HEK293 (cell line): Measurements from ENCODE around the gene DLG2.

ENCODE experiments used
- CTCF ChIA-PET: fragments of 350-600 bp; formaldehyde crosslinking; extraction: SDS; loops from one replicate; lab custom pipeline; 2021; ENCODE audit warnings: antibody characterized with exemption; lab: Yijun Ruan, JAX
- POLR2A ChIA-PET: fragments of 300-600 bp; formaldehyde crosslinking; extraction: SDS; loops from one replicate; lab custom pipeline; 2020; ENCODE audit warnings: antibody characterized with exemption, inconsistent platforms; lab: Yijun Ruan, JAX
- H3K27ac ChIP-seq: fragments of 200-500 bp; sonication (Bioruptor generic); 2 replicates; pipeline ENCODE4 v1.5.1; 2014; ENCODE audit warnings: low read depth, low read length, control low read depth, inconsistent platforms; ENCODE audit errors: extremely low read depth
- H3K36me3 ChIP-seq, 2 experiments: fragments of 200-500 bp in 1 of 2; sonication (Bioruptor generic) in 1 of 2; 1 replicate in 1 of 2; 2 replicates in 1 of 2; pipeline ENCODE4 v1.5.1; 2014 to 2017; ENCODE audit warnings: inconsistent platforms in 2 of 2, low read length in 2 of 2; ENCODE audit not compliant: control insufficient read depth in 2 of 2, insufficient read depth in 1 of 2
- H3K4me1 ChIP-seq: fragments of 200-500 bp; sonication (Bioruptor generic); 2 replicates; pipeline ENCODE4 v1.5.1; 2014; ENCODE audit warnings: mild to moderate bottlenecking, low read length, inconsistent platforms; ENCODE audit not compliant: control insufficient read depth, insufficient read depth
- H3K4me3 ChIP-seq: 2 replicates; pipeline ENCODE4 v1.5.1; 2011; ENCODE audit warnings: low read depth, mild to moderate bottlenecking, control low read depth, low read length, moderate library complexity
- H3K9me3 ChIP-seq: fragments of 200-500 bp; sonication (Bioruptor generic); 2 replicates; pipeline ENCODE4 v1.5.1; 2014; ENCODE audit warnings: low read depth, low read length, inconsistent platforms; ENCODE audit not compliant: control insufficient read depth, insufficient read depth
- GLI4 ChIP-seq: fragments of 450-650 bp; formaldehyde crosslinking; IDR thresholded peaks from 2 replicates; pipeline ENCODE4 v1.5.1; 2016; ENCODE audit warnings: missing biosample characterization, missing genetic modification characterization
- MYNN ChIP-seq: fragments of 450-650 bp; formaldehyde crosslinking; IDR thresholded peaks from 2 replicates; pipeline ENCODE4 v1.5.1; 2016; ENCODE audit warnings: missing biosample characterization, missing genetic modification characterization, borderline replicate concordance
- OVOL3 ChIP-seq: fragments of 450-650 bp; formaldehyde crosslinking; IDR thresholded peaks from 2 replicates; pipeline ENCODE4 v1.5.1; 2016; ENCODE audit warnings: missing biosample characterization, missing genetic modification characterization
- SCRT2 ChIP-seq: fragments of 450-650 bp; formaldehyde crosslinking; IDR thresholded peaks from 2 replicates; pipeline ENCODE4 v1.5.1; 2016; ENCODE audit warnings: missing biosample characterization, missing genetic modification characterization
- SP2 ChIP-seq: fragments of 450-650 bp; formaldehyde crosslinking; IDR thresholded peaks from 2 replicates; pipeline ENCODE4 v1.5.1; 2016; ENCODE audit warnings: missing biosample characterization, missing genetic modification characterization
- SP7 ChIP-seq: fragments of 450-650 bp; formaldehyde crosslinking; IDR thresholded peaks from 2 replicates; pipeline ENCODE4 v1.5.1; 2016; ENCODE audit warnings: missing biosample characterization, missing genetic modification characterization
- ZBTB20 ChIP-seq: fragments of 450-650 bp; formaldehyde crosslinking; IDR thresholded peaks from 2 replicates; pipeline ENCODE4 v1.5.1; 2016; ENCODE audit warnings: missing biosample characterization, missing genetic modification characterization
- ZFHX2 ChIP-seq: fragments of 450-650 bp; formaldehyde crosslinking; conservative IDR thresholded peaks from 2 replicates; pipeline ENCODE4 v1.5.1; 2016; ENCODE audit warnings: missing biosample characterization, missing genetic modification characterization
- ZFP37 ChIP-seq: fragments of 450-650 bp; formaldehyde crosslinking; IDR thresholded peaks from 2 replicates; pipeline ENCODE4 v1.5.1; 2016; ENCODE audit warnings: missing biosample characterization, missing genetic modification characterization
- ZNF121 ChIP-seq: fragments of 450-650 bp; formaldehyde crosslinking; IDR thresholded peaks from 2 replicates; pipeline ENCODE4 v1.5.1; 2016; ENCODE audit warnings: missing biosample characterization, missing genetic modification characterization
- ZNF169 ChIP-seq: fragments of 450-650 bp; formaldehyde crosslinking; IDR thresholded peaks from 2 replicates; pipeline ENCODE4 v1.5.1; 2016; ENCODE audit warnings: missing biosample characterization, missing genetic modification characterization
- ZNF239 ChIP-seq: fragments of 450-650 bp; formaldehyde crosslinking; IDR thresholded peaks from 2 replicates; pipeline ENCODE4 v1.5.1; 2016; ENCODE audit warnings: missing biosample characterization, missing genetic modification characterization
- ZNF335 ChIP-seq: fragments of 450-650 bp; formaldehyde crosslinking; conservative IDR thresholded peaks from 2 replicates; pipeline ENCODE4 v1.5.1; 2016; ENCODE audit warnings: missing biosample characterization, missing genetic modification characterization
- ZNF394 ChIP-seq: fragments of 450-650 bp; formaldehyde crosslinking; IDR thresholded peaks from 2 replicates; pipeline ENCODE4 v1.5.1; 2016; ENCODE audit warnings: missing biosample characterization, missing genetic modification characterization, mild to moderate bottlenecking, moderate library complexity, borderline replicate concordance
- ZNF530 ChIP-seq: fragments of 450-650 bp; formaldehyde crosslinking; IDR thresholded peaks from 2 replicates; pipeline ENCODE4 v1.5.1; 2016; ENCODE audit warnings: low read depth, missing biosample characterization, missing genetic modification characterization
- ZNF558 ChIP-seq: fragments of 450-650 bp; formaldehyde crosslinking; IDR thresholded peaks from 2 replicates; pipeline ENCODE4 v1.5.1; 2016; ENCODE audit warnings: missing biosample characterization, missing genetic modification characterization
- ZNF610 ChIP-seq: fragments of 450-650 bp; formaldehyde crosslinking; IDR thresholded peaks from 2 replicates; pipeline ENCODE4 v1.5.1; 2016; ENCODE audit warnings: missing biosample characterization, missing genetic modification characterization, borderline replicate concordance
- ZNF664 ChIP-seq: fragments of 450-650 bp; formaldehyde crosslinking; IDR thresholded peaks from 2 replicates; pipeline ENCODE4 v1.5.1; 2016; ENCODE audit warnings: missing biosample characterization, missing genetic modification characterization
- ZNF677 ChIP-seq: fragments of 450-650 bp; IDR thresholded peaks from 2 replicates; pipeline ENCODE4 v1.5.0; 2018; ENCODE audit warnings: missing biosample characterization, mild to moderate bottlenecking, missing genetic modification characterization, moderate library complexity
- ZNF701 ChIP-seq: fragments of 450-650 bp; formaldehyde crosslinking; IDR thresholded peaks from 2 replicates; pipeline ENCODE4 v1.5.1; 2016; ENCODE audit warnings: missing biosample characterization, missing genetic modification characterization
- ZNF747 ChIP-seq: fragments of 450-650 bp; formaldehyde crosslinking; IDR thresholded peaks from 2 replicates; pipeline ENCODE4 v1.5.1; 2016; ENCODE audit warnings: missing biosample characterization, missing genetic modification characterization
- ZNF785 ChIP-seq: fragments of 450-650 bp; formaldehyde crosslinking; IDR thresholded peaks from 2 replicates; pipeline ENCODE4 v1.5.1; 2016; ENCODE audit warnings: missing biosample characterization, missing genetic modification characterization
- ZNF792 ChIP-seq: fragments of 450-650 bp; formaldehyde crosslinking; IDR thresholded peaks from 2 replicates; pipeline ENCODE4 v1.5.1; 2016; ENCODE audit warnings: missing biosample characterization, missing genetic modification characterization
- TF ChIP-seq, protein P1 (sequence below): fragments of 450-650 bp; formaldehyde crosslinking; IDR thresholded peaks from 2 replicates; pipeline ENCODE4 v1.5.1; 2016; ENCODE audit warnings: missing biosample characterization, missing genetic modification characterization
- TF ChIP-seq, protein P2 (sequence below): fragments of 450-650 bp; formaldehyde crosslinking; IDR thresholded peaks from 2 replicates; pipeline ENCODE4 v1.5.1; 2016; ENCODE audit warnings: missing biosample characterization, missing genetic modification characterization
- TF ChIP-seq, protein P3 (sequence below): sonication (generic); formaldehyde crosslinking; IDR thresholded peaks from 2 replicates; pipeline ENCODE4 v1.8.1; 2022; ENCODE audit warnings: mild to moderate bottlenecking, moderate library complexity, missing genetic modification reagents
- TF ChIP-seq, protein P4 (sequence below): fragments of 450-650 bp; formaldehyde crosslinking; IDR thresholded peaks from 2 replicates; pipeline ENCODE4 v1.5.1; 2016; ENCODE audit warnings: missing biosample characterization, missing genetic modification characterization

The DLG2 gene

GRCh38 chr11:84022695-84023094, 1604.4 kb downstream of the DLG2 start:
- H3K27ac ChIP-seq: no peak overlapping the region
- TF ChIP-seq ZNF239 (tag by site-specific recombination): no peak
- no peak for TF ChIP-seq ZNF785 (tag by site-specific recombination)
- no peak for TF ChIP-seq ZBTB20
- no peak for TF ChIP-seq ZNF558 (tag by site-specific recombination)
- no peak for TF ChIP-seq SCRT2 (tag by site-specific recombination)
- TF ChIP-seq ZNF335 (tag by site-specific recombination): no peak
- no peak for TF ChIP-seq SP7 (tag by site-specific recombination)
- TF ChIP-seq, protein P1, sequence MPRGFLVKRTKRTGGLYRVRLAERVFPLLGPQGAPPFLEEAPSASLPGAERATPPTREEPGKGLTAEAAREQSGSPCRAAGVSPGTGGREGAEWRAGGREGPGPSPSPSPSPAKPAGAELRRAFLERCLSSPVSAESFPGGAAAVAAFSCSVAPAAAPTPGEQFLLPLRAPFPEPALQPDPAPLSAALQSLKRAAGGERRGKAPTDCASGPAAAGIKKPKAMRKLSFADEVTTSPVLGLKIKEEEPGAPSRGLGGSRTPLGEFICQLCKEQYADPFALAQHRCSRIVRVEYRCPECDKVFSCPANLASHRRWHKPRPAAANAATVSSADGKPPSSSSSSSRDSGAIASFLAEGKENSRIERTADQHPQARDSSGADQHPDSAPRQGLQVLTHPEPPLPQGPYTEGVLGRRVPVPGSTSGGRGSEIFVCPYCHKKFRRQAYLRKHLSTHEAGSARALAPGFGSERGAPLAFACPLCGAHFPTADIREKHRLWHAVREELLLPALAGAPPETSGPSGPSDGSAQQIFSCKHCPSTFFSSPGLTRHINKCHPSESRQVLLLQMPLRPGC (tag by site-specific recombination): no peak
- TF ChIP-seq ZNF664: no peak
- no peaks in the 10 kb centered on the region for H3K36me3 ChIP-seq
- CTCF ChIA-PET: no interaction called here
- no peaks in the 10 kb centered on the region for H3K9me3 ChIP-seq
- H3K4me3 ChIP-seq: no peak overlapping the region
- H3K4me1 ChIP-seq: no peaks in the 10 kb centered on the region
- POLR2A ChIA-PET: no interaction called here

GRCh38 chr11:84022201-84022600, 1604.9 kb downstream of the DLG2 start:
- H3K36me3 ChIP-seq: no peaks in the 10 kb centered on the region
- no peak overlapping the region for H3K4me3 ChIP-seq
- CTCF ChIA-PET: no interaction called here
- POLR2A ChIA-PET: no interaction called here
- H3K9me3 ChIP-seq: no peaks in the 10 kb centered on the region
- H3K27ac ChIP-seq: no peak overlapping the region
- TF ChIP-seq ZNF169 (tag by site-specific recombination): no peak
- no peak for TF ChIP-seq GLI4 (tag by site-specific recombination)
- TF ChIP-seq MYNN (tag by site-specific recombination): no peak
- TF ChIP-seq, protein P2, sequence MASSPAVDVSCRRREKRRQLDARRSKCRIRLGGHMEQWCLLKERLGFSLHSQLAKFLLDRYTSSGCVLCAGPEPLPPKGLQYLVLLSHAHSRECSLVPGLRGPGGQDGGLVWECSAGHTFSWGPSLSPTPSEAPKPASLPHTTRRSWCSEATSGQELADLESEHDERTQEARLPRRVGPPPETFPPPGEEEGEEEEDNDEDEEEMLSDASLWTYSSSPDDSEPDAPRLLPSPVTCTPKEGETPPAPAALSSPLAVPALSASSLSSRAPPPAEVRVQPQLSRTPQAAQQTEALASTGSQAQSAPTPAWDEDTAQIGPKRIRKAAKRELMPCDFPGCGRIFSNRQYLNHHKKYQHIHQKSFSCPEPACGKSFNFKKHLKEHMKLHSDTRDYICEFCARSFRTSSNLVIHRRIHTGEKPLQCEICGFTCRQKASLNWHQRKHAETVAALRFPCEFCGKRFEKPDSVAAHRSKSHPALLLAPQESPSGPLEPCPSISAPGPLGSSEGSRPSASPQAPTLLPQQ (tag by site-specific recombination): no peak
- TF ChIP-seq ZNF530 (tag by site-specific recombination): no peak
- TF ChIP-seq OVOL3 (tag by site-specific recombination): no peak
- TF ChIP-seq ZNF394 (tag by site-specific recombination): no peak
- no peaks in the 10 kb centered on the region for H3K4me1 ChIP-seq

DNA sequence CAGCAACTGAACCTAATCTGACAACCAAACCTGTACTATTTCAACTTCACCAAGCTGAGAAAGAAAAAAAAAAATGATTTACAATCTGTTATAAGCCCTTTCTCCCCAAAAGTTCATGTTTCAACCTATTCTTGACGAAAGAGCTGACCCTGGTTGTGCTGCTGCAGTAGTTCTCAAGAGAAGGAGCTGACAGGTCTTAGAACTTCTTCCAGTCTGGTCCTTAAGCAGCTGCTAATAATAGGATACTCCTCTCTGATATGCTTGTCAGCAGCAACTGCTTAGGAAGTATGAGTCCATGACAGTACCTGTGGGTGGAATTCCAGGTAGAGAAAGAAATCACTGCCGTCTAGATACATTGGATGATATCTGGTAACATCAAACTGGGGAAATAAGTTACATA, 1605.9 kb downstream of the DLG2 start:
- TF ChIP-seq ZFP37 (tag by site-specific recombination) (no peak), ZNF610 (tag by site-specific recombination) (no peak), ZNF677 (tag by site-specific recombination) (no peak), ZNF121 (tag by site-specific recombination) (no peak), ZNF701 (tag by site-specific recombination) (no peak), ZNF747 (tag by site-specific recombination) (no peak), SP2 (tag by site-specific recombination) (no peak), ZFHX2 (tag by site-specific recombination) (no peak), ZNF792 (tag by site-specific recombination) (no peak)
- TF ChIP-seq, protein P3, sequence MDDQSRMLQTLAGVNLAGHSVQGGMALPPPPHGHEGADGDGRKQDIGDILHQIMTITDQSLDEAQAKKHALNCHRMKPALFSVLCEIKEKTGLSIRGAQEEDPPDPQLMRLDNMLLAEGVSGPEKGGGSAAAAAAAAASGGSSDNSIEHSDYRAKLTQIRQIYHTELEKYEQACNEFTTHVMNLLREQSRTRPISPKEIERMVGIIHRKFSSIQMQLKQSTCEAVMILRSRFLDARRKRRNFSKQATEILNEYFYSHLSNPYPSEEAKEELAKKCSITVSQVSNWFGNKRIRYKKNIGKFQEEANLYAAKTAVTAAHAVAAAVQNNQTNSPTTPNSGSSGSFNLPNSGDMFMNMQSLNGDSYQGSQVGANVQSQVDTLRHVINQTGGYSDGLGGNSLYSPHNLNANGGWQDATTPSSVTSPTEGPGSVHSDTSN (CRISPR knock-in tag): no peak
- TF ChIP-seq, protein P4, sequence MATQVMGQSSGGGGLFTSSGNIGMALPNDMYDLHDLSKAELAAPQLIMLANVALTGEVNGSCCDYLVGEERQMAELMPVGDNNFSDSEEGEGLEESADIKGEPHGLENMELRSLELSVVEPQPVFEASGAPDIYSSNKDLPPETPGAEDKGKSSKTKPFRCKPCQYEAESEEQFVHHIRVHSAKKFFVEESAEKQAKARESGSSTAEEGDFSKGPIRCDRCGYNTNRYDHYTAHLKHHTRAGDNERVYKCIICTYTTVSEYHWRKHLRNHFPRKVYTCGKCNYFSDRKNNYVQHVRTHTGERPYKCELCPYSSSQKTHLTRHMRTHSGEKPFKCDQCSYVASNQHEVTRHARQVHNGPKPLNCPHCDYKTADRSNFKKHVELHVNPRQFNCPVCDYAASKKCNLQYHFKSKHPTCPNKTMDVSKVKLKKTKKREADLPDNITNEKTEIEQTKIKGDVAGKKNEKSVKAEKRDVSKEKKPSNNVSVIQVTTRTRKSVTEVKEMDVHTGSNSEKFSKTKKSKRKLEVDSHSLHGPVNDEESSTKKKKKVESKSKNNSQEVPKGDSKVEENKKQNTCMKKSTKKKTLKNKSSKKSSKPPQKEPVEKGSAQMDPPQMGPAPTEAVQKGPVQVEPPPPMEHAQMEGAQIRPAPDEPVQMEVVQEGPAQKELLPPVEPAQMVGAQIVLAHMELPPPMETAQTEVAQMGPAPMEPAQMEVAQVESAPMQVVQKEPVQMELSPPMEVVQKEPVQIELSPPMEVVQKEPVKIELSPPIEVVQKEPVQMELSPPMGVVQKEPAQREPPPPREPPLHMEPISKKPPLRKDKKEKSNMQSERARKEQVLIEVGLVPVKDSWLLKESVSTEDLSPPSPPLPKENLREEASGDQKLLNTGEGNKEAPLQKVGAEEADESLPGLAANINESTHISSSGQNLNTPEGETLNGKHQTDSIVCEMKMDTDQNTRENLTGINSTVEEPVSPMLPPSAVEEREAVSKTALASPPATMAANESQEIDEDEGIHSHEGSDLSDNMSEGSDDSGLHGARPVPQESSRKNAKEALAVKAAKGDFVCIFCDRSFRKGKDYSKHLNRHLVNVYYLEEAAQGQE (tag by site-specific recombination): no peak
- no peaks in the 10 kb centered on the region for H3K36me3 ChIP-seq
- ChIA-PET POLR2A (no interaction called here), CTCF (interaction anchor here (0.6 to 0.8 kb wide), 2 partner anchors 14 to 363 kb away, joined by 3 read pairs; no protein-coding TSS in a partner anchor)
- H3K9me3 ChIP-seq: no peaks in the 10 kb centered on the region
- no peak overlapping the region for H3K4me3 ChIP-seq
- no peaks in the 10 kb centered on the region for H3K4me1 ChIP-seq
- H3K27ac ChIP-seq: no peak overlapping the region
